ENCODE measurements around the gene RERE.
"Not testable (repeated sequence)": the region's sequence is repeated elsewhere in the genome, so short reads cannot be mapped to it uniquely, and the experiment has no call there.

- not testable (repeated sequence) for TF ChIP-seq ETS1 (IDR thresholded peaks at IDR 0.05); CREB1 (CRISPR knock-in tag; IDR thresholded peaks at IDR 0.05; ENCODE audit: low read depth); CTCF (conservative IDR thresholded peaks at IDR 0.05; ENCODE audit: low read depth in 2 of 2); EZH2phosphoT487 (IDR thresholded peaks at IDR 0.05; ENCODE audit: unreplicated experiment); EZH2 (IDR thresholded peaks at IDR 0.05; ENCODE audit: low read depth, unreplicated experiment); POLR2AphosphoS5 (IDR thresholded peaks at IDR 0.05; ENCODE audit: low read depth); REST (IDR thresholded peaks at IDR 0.05; ENCODE audit: unreplicated experiment); NANOG (IDR thresholded peaks at IDR 0.05; ENCODE audit: borderline replicate concordance); JUNB (IDR thresholded peaks at IDR 0.05; ENCODE audit: unreplicated experiment); STAT1 (IDR thresholded peaks at IDR 0.05; ENCODE audit: unreplicated experiment)
Observed at GRCh38 chr1:8621034-8621582, 196.3 kb downstream of the RERE start.
